Psoas muscle (tissue), 8 donors: ENCODE results near the gene PDLIM7. TPM values are rescaled to one million over a fixed set of nuclear protein-coding genes. Genes with fewer than 3 reads are reported as not detected.

ENCODE experiments used
- ATAC-seq, 4 donors: fragments of 200-7000 bp; cut with Tn5 transposase; one replicate each; pipeline ENCODE4 v1.9.1; 2020; ENCODE audit warnings: moderate library complexity in 3 of 4, mild to moderate bottlenecking in 2 of 4
- DNase-seq, 2 donors: peaks; one replicate each; pipeline ENCODE4 v3.0.0-alpha.2; 2020
- H3K27ac ChIP-seq: fragments of 200-600 bp; one replicate; pipeline ENCODE4 v1.8.0; 2022
- H3K27me3 ChIP-seq, 3 donors: fragments of 200-600 bp in 1 of 3; one replicate each; pipeline versions ENCODE4 v1.6.1 to v1.8.0; 2013 to 2022; ENCODE audit warnings: low read length in 2 of 3, mild to moderate bottlenecking in 2 of 3, moderate library complexity in 1 of 3; ENCODE audit not compliant: insufficient read depth in 3 of 3
- H3K36me3 ChIP-seq, 2 donors: fragments of 200-600 bp in 1 of 2; one replicate each; pipeline versions ENCODE4 v1.6.1 to v1.8.0; 2013 to 2022; ENCODE audit warnings: low read depth in 1 of 2, mild to moderate bottlenecking in 1 of 2, moderate library complexity in 1 of 2; ENCODE audit not compliant: insufficient read depth in 1 of 2
- H3K4me1 ChIP-seq: fragments of 200-600 bp; one replicate; pipeline ENCODE4 v1.8.0; 2022
- H3K4me3 ChIP-seq: fragments of 200-600 bp; one replicate; pipeline ENCODE4 v1.8.0; 2022; ENCODE audit warnings: mild to moderate bottlenecking
- H3K9me3 ChIP-seq: fragments of 200-600 bp; one replicate; pipeline ENCODE4 v1.8.0; 2022
- WGBS, 3 donors: extraction: QIAGEN DNeasy Blood & Tissue Kit; methylation state at CpG; one replicate each; pipeline versions ENCODE4 v1.1.6 to v1.1.7; 2013; 5-methylcytosine and 5-hydroxymethylcytosine counted together
- intact Hi-C, 2 donors: fragments of 100-400 bp; cut with DNase I; formaldehyde crosslinking; loops; one replicate each; pipeline versions ENCODE4 v1.11.0 to v1.14.2; 2022
- polyA plus RNA-seq, 3 donors: library from polyadenylated mRNA; stranded (reverse); fragments of 200-250 nt; gene quantifications; one replicate each; pipeline ENCODE4 v1.2.3, GENCODE V29; 2013
- total RNA-seq, 4 donors: library from RNA; stranded (reverse); fragmentation: NEBNext Ultra II Directional in 2 of 4; extraction: Animal tissue kit (Norgen Biotek cat#: 25700) in 2 of 4; gene quantifications; one replicate each; pipeline versions ENCODE4 v1.2.1 to v1.2.4, GENCODE V29; 2021 to 2023
- TF ChIP-seq, protein P1 (sequence below): fragments of 200-600 bp; IDR thresholded peaks from one replicate; pipeline ENCODE4 v1.8.0; 2022; ENCODE audit warnings: antibody characterized with exemption
- donor health status: healthy with polysubstance abuse.
- donor health status: DM: no; HTN: no; CAD: no; lungs with moderate emphysema.
- donor health status: Bipolar disorder and iron deficiency.
- donor health status: healthy.
- donor health status: DM: yes; HTN: yes; CAD: no.
- donor health status: DM: no; HTN: no; CAD: no.
- donor health status: DM: no; HTN: no; CAD: no.
- donor health status: DM: yes; HTN: yes; CAD: no.

PDLIM7 gene
- total and polyA plus RNA-seq, 7 donors, result 134 to 254 (median 174) TPM

DNA sequence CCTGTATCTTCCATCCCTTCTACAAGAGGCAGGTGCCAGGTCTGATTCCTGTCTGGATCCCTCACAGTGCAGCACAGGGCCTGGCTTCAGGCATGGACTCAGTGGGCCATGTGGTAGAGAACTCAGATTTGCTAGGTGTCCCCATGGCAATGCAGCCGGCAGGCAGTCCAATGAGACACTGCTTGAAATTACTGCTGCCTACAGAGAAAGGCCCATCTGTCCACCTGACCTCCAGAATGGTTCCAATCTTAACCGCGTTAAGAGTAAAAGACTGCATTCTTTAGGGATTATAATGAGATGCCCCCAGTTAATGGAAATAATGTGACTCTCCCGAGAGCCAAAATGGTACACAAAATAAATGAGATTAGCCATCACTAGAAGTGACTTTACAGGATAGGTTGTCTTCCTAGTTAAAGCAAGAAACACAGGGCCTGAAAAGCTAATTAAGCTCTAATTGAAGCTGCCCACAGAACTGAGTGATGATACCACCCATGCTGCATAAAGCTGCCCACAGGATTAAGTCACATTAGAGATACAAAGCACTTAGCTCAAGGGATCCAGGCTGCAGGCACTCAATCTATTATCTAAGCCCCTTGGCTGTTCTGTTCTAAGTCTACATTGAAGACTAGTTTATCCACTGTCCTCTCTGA lies 45.5 kb upstream of the PDLIM7 start:
- Histone ChIP-seq H3K4me3 (no peak overlapping the region), H3K27me3 (no peaks in the 10 kb centered on the region), H3K9me3 (no peaks in the 10 kb centered on the region), H3K4me1 (peaks cover 90% of the 10 kb centered on the region), H3K36me3 (peaks cover 4 to 10% of the 10 kb centered on the region in 2 donors), H3K27ac (peak overlapping the region; percentile 86)
- no peak for DNase-seq
- ATAC-seq, result no peak
- WGBS, 3 donors, result 56 to 75% (median 65%) methylated on average over 4 of the region's 4 CpGs
- TF ChIP-seq, protein P1, sequence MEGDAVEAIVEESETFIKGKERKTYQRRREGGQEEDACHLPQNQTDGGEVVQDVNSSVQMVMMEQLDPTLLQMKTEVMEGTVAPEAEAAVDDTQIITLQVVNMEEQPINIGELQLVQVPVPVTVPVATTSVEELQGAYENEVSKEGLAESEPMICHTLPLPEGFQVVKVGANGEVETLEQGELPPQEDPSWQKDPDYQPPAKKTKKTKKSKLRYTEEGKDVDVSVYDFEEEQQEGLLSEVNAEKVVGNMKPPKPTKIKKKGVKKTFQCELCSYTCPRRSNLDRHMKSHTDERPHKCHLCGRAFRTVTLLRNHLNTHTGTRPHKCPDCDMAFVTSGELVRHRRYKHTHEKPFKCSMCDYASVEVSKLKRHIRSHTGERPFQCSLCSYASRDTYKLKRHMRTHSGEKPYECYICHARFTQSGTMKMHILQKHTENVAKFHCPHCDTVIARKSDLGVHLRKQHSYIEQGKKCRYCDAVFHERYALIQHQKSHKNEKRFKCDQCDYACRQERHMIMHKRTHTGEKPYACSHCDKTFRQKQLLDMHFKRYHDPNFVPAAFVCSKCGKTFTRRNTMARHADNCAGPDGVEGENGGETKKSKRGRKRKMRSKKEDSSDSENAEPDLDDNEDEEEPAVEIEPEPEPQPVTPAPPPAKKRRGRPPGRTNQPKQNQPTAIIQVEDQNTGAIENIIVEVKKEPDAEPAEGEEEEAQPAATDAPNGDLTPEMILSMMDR, result no peak
- intact Hi-C loops, result loop anchor here in 1 of 2 donors (10.0 kb wide), 1 partner anchor 52 kb away; the partner anchor contains the start of gene TMED9

GRCh38 chr5:177540438-177540837 lies 43.0 kb upstream of the PDLIM7 start:
- 54 to 74% (median 72%) methylated on average over 3 of the region's 3 CpGs for WGBS, 3 donors
- peak overlapping the region; percentile 86 for H3K27ac ChIP-seq
- H3K36me3 ChIP-seq, result peaks cover 4 to 30% of the 10 kb centered on the region in 2 donors
- H3K9me3 ChIP-seq, result no peaks in the 10 kb centered on the region
- no peaks in the 10 kb centered on the region for H3K27me3 ChIP-seq
- TF ChIP-seq, protein P1, result no peak
- no peak for DNase-seq
- peaks cover 96% of the 10 kb centered on the region for H3K4me1 ChIP-seq
- H3K4me3 ChIP-seq, result no peak overlapping the region
- intact Hi-C loops, result loop anchor here in 1 of 2 donors (10.0 kb wide), 1 partner anchor 54 kb away; the partner anchor contains the start of gene TMED9
- no peak for ATAC-seq

DNA sequence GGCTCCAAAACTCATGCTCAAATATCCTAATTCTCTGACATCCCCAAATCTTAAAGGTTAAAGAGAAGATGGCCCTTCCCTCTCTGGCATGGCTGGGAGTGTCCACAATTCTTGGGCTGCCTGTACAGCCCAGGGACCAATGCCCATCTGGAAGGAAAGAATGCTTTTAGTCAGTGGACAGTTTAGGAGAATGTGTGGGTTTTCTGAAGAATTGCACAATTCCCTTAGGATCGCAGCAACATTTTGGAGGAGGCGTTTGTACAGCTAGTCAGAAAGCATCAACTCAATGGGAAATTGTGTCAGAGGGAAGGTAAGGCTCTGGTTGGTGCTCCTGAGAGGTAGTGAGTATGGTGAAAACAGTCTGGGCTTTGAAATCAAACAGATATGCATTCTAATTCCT lies 42.0 kb upstream of the PDLIM7 start:
- TF ChIP-seq, protein P1, result no peak
- no peak for DNase-seq
- Histone ChIP-seq H3K27ac (peak overlapping the region; percentile 86), H3K27me3 (no peaks in the 10 kb centered on the region), H3K9me3 (no peaks in the 10 kb centered on the region), H3K36me3 (peaks cover 4 to 39% of the 10 kb centered on the region in 2 donors), H3K4me3 (peak overlapping the region; percentile 11), H3K4me1 (peaks cover 96% of the 10 kb centered on the region)
- WGBS, 3 donors, result 57 to 83% (median 59%) methylated on average over 2 of the region's 2 CpGs
- peak in 2 of 4 donors; percentile 17 to 19 for ATAC-seq
- intact Hi-C loops, result no loop called here

DNA sequence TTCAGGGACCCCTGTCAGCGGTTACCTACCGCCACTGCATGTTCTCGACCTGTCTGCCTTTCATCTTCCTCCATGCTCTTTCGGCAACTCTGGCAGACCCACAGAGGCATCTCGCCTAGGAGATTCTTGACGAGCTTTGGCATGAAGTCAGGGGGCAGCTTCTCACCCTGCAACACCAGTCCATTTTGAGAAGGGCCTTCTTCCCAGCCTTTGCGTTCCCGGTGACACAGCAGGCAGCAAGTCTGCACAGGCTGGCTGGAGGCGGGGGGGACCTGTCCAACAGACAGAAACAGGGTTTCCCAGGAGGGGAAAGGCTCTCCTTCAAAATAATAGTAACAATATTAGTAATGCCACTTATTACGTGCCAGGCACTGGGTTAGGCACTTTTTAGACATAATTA lies 41.5 kb upstream of the PDLIM7 start:
- peak; percentile 78 to 86 (median 80) for ATAC-seq
- Histone ChIP-seq H3K36me3 (peaks cover 4 to 42% of the 10 kb centered on the region in 2 donors), H3K27ac (peak overlapping the region; percentile 86), H3K4me1 (peaks cover 96% of the 10 kb centered on the region), H3K4me3 (peak overlapping the region; percentile 11), H3K27me3 (no peaks in the 10 kb centered on the region), H3K9me3 (no peaks in the 10 kb centered on the region)
- intact Hi-C loops, result no loop called here
- TF ChIP-seq, protein P1, result no peak
- peak; percentile 60 to 83 for DNase-seq
- 33 to 50% (median 36%) methylated on average over 10 of the region's 10 CpGs for WGBS, 3 donors
